SK-N-MC (cell line): ENCODE measurements around the gene LAG3.

Experiments used
- EZH2 ChIP-seq: fragments of 200-600 bp; sonication (generic); IDR thresholded peaks from one replicate; pipeline ENCODE4 v1.6.1; 2017; ENCODE audit warnings: antibody characterized with exemption
- POLR2AphosphoS5 ChIP-seq: IDR thresholded peaks from 2 replicates; pipeline ENCODE4 v1.6.1; 2012; ENCODE audit warnings: mild to moderate bottlenecking, low read depth, low read length, borderline replicate concordance

GRCh38 chr12:6742834-6743233, 29.5 kb upstream of the LAG3 start:
- TF ChIP-seq EZH2 = no peak
- no peak for TF ChIP-seq POLR2AphosphoS5
